Fibroblast of villous mesenchyme (primary cell): ENCODE measurements around the gene PRKCH. TPM values are rescaled to one million over a fixed set of nuclear protein-coding genes. Genes with fewer than 3 reads are reported as not detected.
A peak's percentile ranks its signal among the peaks of the same experiment; 100 is the strongest.

Experiments used
- DNase-seq: peaks from one replicate; pipeline ENCODE4 v3.0.0-alpha.2; 2010; ENCODE audit warnings: low read depth
- H3K4me3 ChIP-seq: 2 replicates; pipeline ENCODE4 v1.5.1; 2011; ENCODE audit warnings: low read depth, mild to moderate bottlenecking, low read length
- CTCF ChIP-seq: IDR thresholded peaks from 2 replicates; pipeline ENCODE4 v1.5.1; 2012; ENCODE audit warnings: low read depth, mild to moderate bottlenecking, low read length; ENCODE audit not compliant: insufficient read depth
- total RNA-seq: library from RNA; depleted of rRNA; stranded (reverse); fragments of >200 nt; gene quantifications from 2 replicates; pipeline ENCODE4 v1.2.3, GENCODE V29; 2012

The PRKCH gene
- total RNA-seq, 1 donor: 2.6 TPM

- no peak for DNase-seq
- no peak for TF ChIP-seq CTCF
- no peak overlapping the region for H3K4me3 ChIP-seq
These were observed 230.0 kb downstream of the PRKCH start for GRCh38 chr14:61551384-61551783.

- no peak for DNase-seq
- H3K4me3 ChIP-seq: no peak overlapping the region
- TF ChIP-seq CTCF: no peak
These were observed 230.9 kb downstream of the PRKCH start for GRCh38 chr14:61552241-61552640.

GRCh38 chr14:61553730-61554641, 232.6 kb downstream of the PRKCH start:
- H3K4me3 ChIP-seq: no peak overlapping the region
- no peak for TF ChIP-seq CTCF
- peak; percentile 98 for DNase-seq

- peak; percentile 63 for DNase-seq
- no peak overlapping the region for H3K4me3 ChIP-seq
- TF ChIP-seq CTCF: no peak
These were observed 233.9 kb downstream of the PRKCH start for GRCh38 chr14:61555056-61555838.

- H3K4me3 ChIP-seq: no peak overlapping the region
- no peak for TF ChIP-seq CTCF
- no peak for DNase-seq
These were observed 235.1 kb downstream of the PRKCH start for GRCh38 chr14:61556455-61556854.

GRCh38 chr14:61557262-61557661, 235.9 kb downstream of the PRKCH start:
- DNase-seq: no peak
- no peak for TF ChIP-seq CTCF
- H3K4me3 ChIP-seq: no peak overlapping the region
